Astrocyte of the spinal cord (primary cell): Measurements from ENCODE around the gene HOXC5.

Source experiments
- DNase-seq: peaks from one replicate; pipeline ENCODE4 v3.0.0; 2011; ENCODE audit warnings: low read depth, low spot score
- H3K4me3 ChIP-seq: 2 replicates; pipeline ENCODE4 v1.5.1; 2011; ENCODE audit warnings: low read depth, mild to moderate bottlenecking, low read length, moderate library complexity
- CTCF ChIP-seq: IDR thresholded peaks from 2 replicates; pipeline ENCODE4 v1.5.1; 2012; ENCODE audit warnings: low read depth, mild to moderate bottlenecking, low read length, inconsistent platforms
- in situ Hi-C: cut with HindIII; loops from 2 replicates; pipeline ENCODE4 v1.10.0; 2017; ENCODE audit warnings: low sequenced_read_pairs

Gene HOXC5

GRCh38 chr12:54060975-54061778 lies 28.3 kb downstream of the HOXC5 start:
- TF ChIP-seq CTCF, result no peak
- no peak for DNase-seq
- in situ Hi-C loops, result no loop called here
- no peak overlapping the region for H3K4me3 ChIP-seq

DNA sequence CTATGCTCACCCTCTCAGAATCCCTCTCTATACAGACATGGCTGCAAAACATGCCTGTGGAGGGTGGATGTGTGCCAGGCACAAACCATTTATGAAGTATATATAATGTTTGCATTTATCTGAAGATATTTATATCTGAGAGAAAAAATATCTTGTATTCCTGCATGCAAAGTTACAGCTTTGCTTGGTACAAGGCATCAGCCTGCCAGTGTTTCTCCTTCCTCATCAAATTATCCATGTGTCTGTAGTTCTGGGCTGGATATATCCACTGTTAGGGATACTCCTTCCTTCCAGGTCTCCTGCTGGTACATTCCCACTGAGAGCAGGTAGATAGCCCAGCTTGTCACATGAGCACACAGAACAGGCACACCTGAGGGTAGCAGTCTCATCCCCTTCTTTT lies 32.8 kb downstream of the HOXC5 start:
- no peak for TF ChIP-seq CTCF
- no peak for DNase-seq
- no peak overlapping the region for H3K4me3 ChIP-seq
- in situ Hi-C loops, result no loop called here

- no peak for TF ChIP-seq CTCF
- in situ Hi-C loops, result no loop called here
- H3K4me3 ChIP-seq, result no peak overlapping the region
- DNase-seq, result no peak
Observed at GRCh38 chr12:54066408-54066807, 33.6 kb downstream of the HOXC5 start.

GRCh38 chr12:54068418-54069070 lies 35.7 kb downstream of the HOXC5 start:
- no peak for TF ChIP-seq CTCF
- in situ Hi-C loops, result no loop called here
- no peak overlapping the region for H3K4me3 ChIP-seq
- DNase-seq, result peak; percentile 24

DNA sequence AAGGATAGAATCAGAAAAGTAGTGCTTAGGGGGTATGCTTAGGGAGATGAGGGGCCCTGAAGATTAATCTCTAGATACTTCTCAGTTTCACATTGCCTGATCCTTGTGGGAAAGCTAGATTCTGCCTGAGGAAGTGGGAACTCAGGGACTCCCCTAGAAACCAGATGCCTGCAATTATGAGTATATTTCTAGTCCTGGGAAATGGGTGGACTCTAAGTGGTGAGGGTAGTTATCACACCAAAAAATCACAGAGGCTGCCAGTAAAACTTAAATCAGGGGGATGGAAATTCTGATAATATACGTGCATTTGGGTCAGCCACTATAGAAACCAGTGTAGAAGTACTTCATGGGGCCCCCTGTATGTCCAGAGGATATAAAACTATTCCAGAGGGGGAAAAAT lies 39.1 kb downstream of the HOXC5 start:
- H3K4me3 ChIP-seq, result no peak overlapping the region
- in situ Hi-C loops, result no loop called here
- no peak for DNase-seq
- no peak for TF ChIP-seq CTCF

- in situ Hi-C loops, result no loop called here
- no peak for TF ChIP-seq CTCF
- H3K4me3 ChIP-seq, result no peak overlapping the region
- no peak for DNase-seq
Observed at GRCh38 chr12:54074308-54074707, 41.5 kb downstream of the HOXC5 start.
